HT-29 (cell line): ENCODE data around the gene COMMD7. TPM values are rescaled to one million over a fixed set of nuclear protein-coding genes. Genes with fewer than 3 reads are reported as not detected.
A peak's percentile ranks its signal among the peaks of the same experiment; 100 is the strongest.
"Not testable (repeated sequence)": the region's sequence is repeated elsewhere in the genome, so short reads cannot be mapped to it uniquely, and the experiment has no call there.

Experiments used
- DNase-seq: peaks from one replicate; pipeline ENCODE4 v3.0.0-alpha.2; 2015; ENCODE audit warnings: low spot score
- total RNA-seq: library from RNA; depleted of rRNA; stranded (reverse); fragments of >200 nt; shearing (Covaris generic); gene quantifications from 2 replicates; pipeline ENCODE4 v1.2.3, GENCODE V29; 2014

The COMMD7 gene
- total RNA-seq, 1 experiment from 2014 or later = 31.5 TPM

DNA sequence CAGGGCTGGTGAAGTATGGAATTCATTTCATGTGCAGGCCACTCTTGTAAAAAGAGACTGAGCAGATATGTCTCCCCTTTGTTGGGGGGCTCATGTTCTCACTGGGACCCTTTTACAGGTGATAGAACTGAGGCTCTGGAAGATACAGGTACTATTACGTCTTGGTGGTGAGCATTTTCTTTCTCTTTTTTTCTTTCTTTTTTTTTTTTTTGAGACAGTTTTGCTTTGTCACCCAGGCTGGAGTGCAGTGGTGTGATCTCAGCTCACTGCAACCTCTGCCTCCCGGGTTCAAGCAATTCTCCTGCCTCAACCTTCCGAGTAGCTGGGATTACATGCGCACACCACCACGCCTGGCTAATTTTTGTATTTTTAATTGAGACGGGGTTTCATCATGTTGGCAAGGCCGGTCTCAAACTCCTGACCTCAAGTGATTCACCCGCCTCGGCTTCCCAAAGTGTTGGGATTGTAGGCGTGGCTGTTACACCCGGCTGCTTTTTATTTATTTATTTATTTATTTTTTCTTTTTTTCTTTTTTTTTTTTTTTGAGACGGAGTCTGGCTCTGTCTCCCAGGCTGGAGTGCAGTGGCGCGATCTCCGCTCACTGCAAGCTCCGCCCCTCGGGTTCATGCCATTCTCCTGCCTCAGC, 22.1 kb upstream of the COMMD7 start:
- not testable (repeated sequence) for DNase-seq

- DNase-seq = peak; percentile 3
Measured at GRCh38 chr20:32764005-32764960, 21.0 kb upstream of the COMMD7 start.

- peak; percentile 8 for DNase-seq
Measured at GRCh38 chr20:32763202-32764004, 20.1 kb upstream of the COMMD7 start.

DNA sequence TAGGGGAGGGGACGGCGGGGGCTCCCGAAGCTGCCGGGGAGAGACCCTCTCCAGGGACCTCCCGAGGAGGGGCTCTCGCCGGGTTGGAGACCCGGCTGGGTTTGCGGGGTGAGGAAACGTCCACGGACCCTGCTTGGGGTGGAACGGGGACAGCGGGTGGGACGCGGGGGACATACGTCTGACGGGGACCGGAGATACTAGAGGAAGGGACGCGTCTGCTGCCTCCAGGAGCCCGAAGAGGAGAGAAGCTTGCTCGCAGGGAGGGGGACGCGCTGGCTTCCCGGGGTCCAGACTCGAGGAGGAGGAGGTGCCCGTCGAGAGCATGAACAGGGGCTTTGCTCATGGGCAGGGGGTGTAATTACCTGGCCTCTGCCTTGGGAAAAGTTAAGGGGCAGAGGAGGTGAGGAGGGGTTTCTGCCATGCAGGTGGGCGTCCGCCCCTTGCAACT, 19.5 kb upstream of the COMMD7 start:
- no peak for DNase-seq

DNA sequence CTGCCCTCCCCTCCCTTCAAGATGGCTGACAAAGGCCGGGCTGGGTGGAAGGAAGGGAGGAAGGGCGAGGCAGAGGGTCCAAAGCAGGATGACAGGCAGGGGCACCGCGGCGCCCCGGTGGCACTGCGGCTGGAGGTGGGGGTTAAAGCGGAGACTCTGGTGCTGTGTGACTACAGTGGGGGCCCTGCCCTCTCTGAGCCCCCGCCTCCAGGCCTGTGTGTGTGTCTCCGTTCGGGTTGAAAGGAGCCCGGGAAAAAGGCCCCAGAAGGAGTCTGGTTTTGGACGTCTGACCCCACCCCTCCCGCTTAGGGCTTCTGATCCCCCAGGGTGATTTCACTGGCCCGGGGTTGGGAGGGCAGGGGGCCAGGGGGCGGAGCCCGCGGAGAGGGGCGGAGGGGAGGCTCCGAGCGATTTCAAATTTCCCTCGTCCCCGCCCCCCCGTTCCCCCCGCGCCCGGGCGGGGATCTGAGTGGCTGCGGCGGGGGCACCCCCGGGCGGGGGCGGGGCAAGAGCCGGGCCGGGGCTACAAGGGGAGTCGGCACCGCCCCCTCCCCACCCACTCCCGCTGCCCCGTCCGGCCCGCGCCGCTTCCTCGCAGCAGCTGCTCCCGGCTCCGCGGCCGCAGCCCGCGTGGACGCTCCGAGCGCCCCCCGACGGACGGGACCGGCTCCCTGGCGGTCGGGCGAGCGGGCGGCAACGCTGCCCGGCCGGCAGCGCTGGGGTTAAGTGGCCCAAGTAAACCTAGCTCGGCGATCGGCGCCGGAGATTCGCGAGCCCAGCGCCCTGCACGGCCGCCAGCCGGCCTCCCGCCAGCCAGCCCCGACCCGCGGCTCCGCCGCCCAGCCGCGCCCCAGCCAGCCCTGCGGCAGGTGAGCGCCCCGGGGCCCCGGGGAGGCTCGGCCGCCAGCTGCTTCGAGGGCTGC, 18.8 kb upstream of the COMMD7 start, which contains the start of gene DNMT3B:
TSS of gene DNMT3B (plus strand) at position 555 of the 923 bp plus-strand sequence. CDS start 17,939 bp downstream, outside the sequence.
- peak; percentile 81 for DNase-seq

GRCh38 chr20:32761417-32761830, 18.2 kb upstream of the COMMD7 start:
- peak; percentile 19 for DNase-seq

DNA sequence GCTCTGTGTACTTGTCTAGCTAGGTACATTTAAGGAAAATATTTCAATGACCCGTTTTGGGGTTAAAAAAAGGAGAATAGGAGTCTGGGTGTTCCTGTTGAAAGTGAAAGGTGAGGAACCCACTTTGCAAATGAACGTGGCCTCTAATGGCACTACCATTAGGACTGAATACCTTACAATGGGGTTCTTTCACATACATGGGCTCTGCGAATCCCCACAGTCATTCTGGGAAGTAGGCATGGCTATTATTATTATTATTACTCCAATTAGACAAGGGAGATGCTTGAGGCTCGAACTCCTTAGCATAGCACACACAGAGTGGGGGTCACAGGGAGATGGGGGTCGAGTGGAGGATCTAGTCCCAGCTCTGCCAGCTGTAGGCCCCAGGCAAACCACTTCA, 12.9 kb upstream of the COMMD7 start:
- no peak for DNase-seq

DNA sequence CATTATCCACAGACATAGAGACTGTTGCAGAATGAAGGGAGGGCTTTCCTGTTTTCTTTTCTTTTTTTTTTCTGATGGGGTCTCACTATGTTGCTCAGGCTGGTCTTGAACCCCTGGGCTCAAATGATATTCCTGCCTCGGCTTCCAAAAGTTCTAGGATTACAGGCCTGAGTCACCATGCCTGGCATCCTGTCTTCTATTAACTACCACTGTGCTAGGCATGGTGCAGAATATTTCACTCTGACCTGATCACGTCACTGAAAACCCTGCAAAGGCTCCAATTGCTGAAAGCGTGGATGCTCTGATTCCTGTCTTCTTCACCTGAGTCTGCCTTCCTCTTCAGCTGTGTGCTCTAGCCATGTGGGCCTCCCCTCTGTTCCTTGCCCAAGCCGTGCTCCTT, 10.5 kb upstream of the COMMD7 start:
- DNase-seq = no peak

- no peak for DNase-seq
Measured at GRCh38 chr20:32752458-32753250, 9.4 kb upstream of the COMMD7 start.

DNA sequence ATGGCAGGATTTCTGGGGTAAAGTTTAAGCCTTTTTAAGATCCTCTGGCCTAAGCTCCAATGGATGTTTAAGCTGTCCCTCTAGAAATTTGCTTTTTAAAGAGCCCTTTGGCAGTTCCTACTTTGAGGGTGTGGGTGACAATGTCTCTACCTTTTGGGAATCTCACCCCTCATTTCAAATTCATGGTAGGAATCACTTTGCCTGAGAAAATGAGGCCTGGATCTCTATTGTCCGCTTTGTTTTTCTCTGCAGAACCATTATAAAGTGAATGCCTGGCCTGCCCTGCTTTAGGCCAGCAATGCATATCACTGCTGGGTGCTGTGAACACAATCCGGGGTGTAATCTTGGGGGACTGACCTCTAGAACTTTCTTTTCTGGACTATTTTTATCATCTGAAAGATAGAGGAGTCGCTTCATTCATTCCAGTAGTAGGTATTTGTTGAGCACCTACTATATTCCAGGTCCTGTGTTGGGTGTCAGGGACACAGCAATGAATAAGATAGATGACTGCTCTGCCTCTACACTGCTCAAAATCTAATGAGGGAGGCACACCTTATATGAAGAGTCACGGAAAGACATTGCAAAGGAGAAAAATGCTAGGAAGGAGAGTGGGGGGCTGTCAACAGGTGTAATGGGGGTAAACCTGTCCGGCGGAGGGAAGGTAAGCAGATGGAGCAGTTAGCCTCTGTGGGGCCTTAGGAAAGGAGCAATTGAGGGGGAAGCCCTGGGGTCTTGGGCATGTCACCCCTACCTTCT, 8.6 kb upstream of the COMMD7 start:
- DNase-seq = no peak

- no peak for DNase-seq
Measured at GRCh38 chr20:32751293-32751692, 8.0 kb upstream of the COMMD7 start.

- DNase-seq = no peak
Measured at GRCh38 chr20:32749914-32750637, 6.8 kb upstream of the COMMD7 start.

DNA sequence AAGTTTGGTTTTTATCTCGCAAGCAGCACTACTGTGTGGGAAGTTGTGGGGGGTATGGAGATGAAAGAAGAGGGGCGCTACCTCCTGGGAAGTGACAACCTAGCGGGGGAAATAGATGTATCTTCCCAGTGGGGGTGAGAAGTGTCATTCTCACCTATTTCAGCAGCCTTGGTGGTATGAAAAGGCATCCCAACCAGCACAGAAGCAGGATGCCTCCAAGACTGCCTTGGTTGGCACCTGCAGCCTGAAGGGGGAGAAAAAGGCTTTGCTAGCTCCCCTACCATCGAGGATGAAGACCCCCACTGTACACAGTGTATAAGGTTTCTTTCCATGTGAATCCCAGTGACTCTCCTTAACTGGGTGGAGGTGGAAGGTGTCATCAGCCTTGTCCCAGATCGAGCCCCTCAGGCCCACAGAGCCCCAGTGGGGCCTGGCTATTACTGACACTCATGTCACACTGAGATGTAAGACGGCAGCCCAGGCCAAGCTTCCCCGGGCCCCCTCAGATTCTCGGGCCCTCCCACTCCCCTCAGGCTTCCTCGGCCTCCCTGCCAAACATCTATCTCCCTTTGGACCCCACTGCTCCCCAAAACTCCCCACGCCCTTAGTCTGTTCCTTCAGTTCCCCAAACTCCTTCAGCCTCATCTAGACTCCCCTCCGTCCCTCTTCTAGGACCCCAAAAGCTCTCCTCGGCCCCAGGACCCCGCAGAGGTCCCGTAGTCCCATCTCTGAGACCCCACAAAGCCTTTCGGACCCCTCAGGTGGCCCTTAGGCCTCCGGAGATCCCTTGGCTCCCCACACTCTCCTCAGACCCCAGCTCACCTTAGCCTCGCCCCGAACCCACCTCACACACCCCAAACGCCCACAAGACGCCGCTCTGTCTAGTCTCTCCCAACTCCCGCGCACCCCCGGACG, 688 bp downstream of the COMMD7 start:
- peak; percentile 14 for DNase-seq

- DNase-seq = no peak
Measured at GRCh38 chr20:32741151-32741550, 2.1 kb downstream of the COMMD7 start.

- no peak for DNase-seq
Measured at GRCh38 chr20:32737371-32738223, 5.7 kb downstream of the COMMD7 start.

GRCh38 chr20:32731882-32732266, 11.4 kb downstream of the COMMD7 start:
- DNase-seq = no peak
